PC-9 (cell line): ENCODE measurements around the gene LAMC3. TPM values are rescaled to one million over a fixed set of nuclear protein-coding genes. Genes with fewer than 3 reads are reported as not detected.

Source experiments
- BruUV-seq: library from RNA; stranded (reverse); fragments of 400-500 nt; replicated peaks from 2 replicates; lab custom pipeline; 2021; lab: Mats Ljungman, UMichigan
- CTCF ChIA-PET: fragments of 300-600 bp; sonication (Branson Sonifier 250); formaldehyde crosslinking; loops from one replicate; lab custom pipeline; 2022; ENCODE audit warnings: antibody characterized with exemption; lab: Charles Lee
- POLR2A ChIA-PET: fragments of 300-600 bp; sonication (Branson Sonifier 250); formaldehyde crosslinking; loops from one replicate; lab custom pipeline; 2022; ENCODE audit warnings: antibody characterized with exemption; ENCODE audit not compliant: unreplicated experiment; lab: Charles Lee
- DNase-seq, 2 experiments: peaks; one replicate each; pipeline versions ENCODE4 v3.0.0 to v3.0.0-alpha.2; 2015 to 2022; ENCODE audit warnings: mixed read lengths in 1 of 2
- H2AFZ ChIP-seq: fragments of 200-600 bp; sonication (generic); 2 replicates; pipeline ENCODE4 v1.8.1; 2017; ENCODE audit warnings: antibody characterized with exemption
- H3F3A ChIP-seq: fragments of 200-600 bp; sonication (generic); 2 replicates; pipeline ENCODE4 v1.8.1; 2017; ENCODE audit warnings: antibody characterized with exemption, mild to moderate bottlenecking, low read depth; ENCODE audit not compliant: insufficient read depth
- H3K27ac ChIP-seq: fragments of 200-600 bp; sonication (generic); 2 replicates; pipeline ENCODE4 v1.6.1; 2016; ENCODE audit warnings: mixed run types
- H3K27me3 ChIP-seq: fragments of 200-600 bp; sonication (generic); 2 replicates; pipeline ENCODE4 v1.6.1; 2016; ENCODE audit warnings: low read depth, mixed run types; ENCODE audit not compliant: insufficient read depth
- H3K36me3 ChIP-seq: fragments of 200-600 bp; sonication (generic); 2 replicates; pipeline ENCODE4 v1.6.1; 2016; ENCODE audit warnings: low read depth, mixed run types
- H3K4me1 ChIP-seq: fragments of 200-600 bp; sonication (generic); replicated peaks from 2 replicates; pipeline ENCODE4 v1.6.1; 2016; ENCODE audit warnings: mixed run types; ENCODE audit not compliant: insufficient read depth
- H3K4me2 ChIP-seq: fragments of 200-600 bp; sonication (generic); 2 replicates; pipeline ENCODE4 v1.6.1; 2017; ENCODE audit warnings: mixed run types
- H3K4me3 ChIP-seq: fragments of 200-600 bp; sonication (generic); 2 replicates; pipeline ENCODE4 v1.6.1; 2016; ENCODE audit warnings: mixed run types
- H3K79me2 ChIP-seq: fragments of 200-600 bp; sonication (generic); 2 replicates; pipeline ENCODE4 v1.6.1; 2017; ENCODE audit warnings: low read depth, mixed run types
- H3K9me2 ChIP-seq: fragments of 200-600 bp; sonication (generic); 2 replicates; pipeline ENCODE4 v1.8.1; 2017; ENCODE audit warnings: mild to moderate bottlenecking; ENCODE audit not compliant: insufficient read depth
- H3K9me3 ChIP-seq: fragments of 200-600 bp; sonication (generic); 2 replicates; pipeline ENCODE4 v1.8.1; 2016; ENCODE audit warnings: low read depth; ENCODE audit not compliant: insufficient read depth
- H4K20me1 ChIP-seq: fragments of 200-600 bp; sonication (generic); 2 replicates; pipeline ENCODE4 v1.8.1; 2017; ENCODE audit not compliant: insufficient read depth
- CTCF ChIP-seq: fragments of 200-600 bp; sonication (generic); conservative IDR thresholded peaks from 2 replicates; pipeline ENCODE4 v1.6.1; 2017; ENCODE audit warnings: mixed run types, antibody characterized with exemption, mild to moderate bottlenecking, moderate library complexity
- EZH2 ChIP-seq: fragments of 200-600 bp; sonication (generic); IDR thresholded peaks from 2 replicates; pipeline ENCODE4 v1.8.0; 2017; ENCODE audit warnings: antibody characterized with exemption, low read depth
- intact Hi-C: fragments of 100-400 bp; cut with micrococcal nuclease; formaldehyde crosslinking; loops from one replicate; pipeline ENCODE4 v1.10.0; 2022; ENCODE audit not compliant: unreplicated experiment
- total RNA-seq: library from RNA; stranded (reverse); gene quantifications from 2 replicates; pipeline ENCODE4 v1.2.3, GENCODE V29; 2021

Gene LAMC3
- total RNA-seq, 1 experiment from 2014 or later: 0.41 TPM

- H3K9me3 ChIP-seq: no peaks in the 10 kb centered on the region
- no peaks in the 10 kb centered on the region for H3K36me3 ChIP-seq
- no peak overlapping the region for H3K27ac ChIP-seq
- intact Hi-C loops: no loop called here
- CTCF ChIA-PET: interaction anchor here (0.5 to 0.7 kb wide), 4 partner anchors 30 to 1108 kb away, joined by 3 to 8 read pairs (median 4); no protein-coding TSS in a partner anchor
- H3K4me1 ChIP-seq: no peaks in the 10 kb centered on the region; the same call in 1 of the 2 replicates
- 0 out of 2 replicates have a peak, but pooled peaks cover 7% of the 10 kb centered on the region for H3F3A ChIP-seq
- H3K79me2 ChIP-seq: no peaks in the 10 kb centered on the region
- POLR2A ChIA-PET: no interaction called here
- H3K27me3 ChIP-seq: no peaks in the 10 kb centered on the region
- H2AFZ ChIP-seq: no peak overlapping the region
- DNase-seq: no peak
- H4K20me1 ChIP-seq: no peaks in the 10 kb centered on the region
- no peak overlapping the region for H3K4me3 ChIP-seq
- no peak for TF ChIP-seq CTCF
- TF ChIP-seq EZH2: no peak
- no peak overlapping the region for H3K4me2 ChIP-seq
- BruUV-seq: no TSS peak
- H3K9me2 ChIP-seq: no peaks in the 10 kb centered on the region
These were observed 98.8 kb downstream of the LAMC3 start for GRCh38 chr9:131107760-131108159.

- Histone ChIP-seq H3K9me2 (no peaks in the 10 kb centered on the region), H3K27ac (no peak overlapping the region), H2AFZ (no peak overlapping the region), H3K4me3 (no peak overlapping the region), H4K20me1 (no peaks in the 10 kb centered on the region), H3K4me1 (no peaks in the 10 kb centered on the region; the same call in 1 of the 2 replicates), H3F3A (0 out of 2 replicates have a peak, but pooled peaks cover 7% of the 10 kb centered on the region), H3K4me2 (no peak overlapping the region), H3K79me2 (no peaks in the 10 kb centered on the region), H3K36me3 (no peaks in the 10 kb centered on the region), H3K27me3 (no peaks in the 10 kb centered on the region), H3K9me3 (no peaks in the 10 kb centered on the region)
- no peak for DNase-seq
- POLR2A ChIA-PET: interaction anchor here (0.5 to 0.7 kb wide), 2 partner anchors 14 to 1552 kb away, joined by 3 to 22 read pairs; partner anchors contain the start of gene NUP214
- CTCF ChIA-PET: interaction anchor here (0.6 to 0.7 kb wide), 4 partner anchors 15 to 183 kb away, joined by 3 to 6 read pairs (median 4); partner anchors contain the start of gene AIF1L
- intact Hi-C loops: no loop called here
- no TSS peak for BruUV-seq
- no peak for TF ChIP-seq EZH2
- TF ChIP-seq CTCF: no peak
These were observed 102.3 kb downstream of the LAMC3 start for GRCh38 chr9:131111186-131111853.

GRCh38 chr9:131111854-131112311 lies 102.9 kb downstream of the LAMC3 start:
- intact Hi-C loops: no loop called here
- H3K4me2 ChIP-seq: no peak overlapping the region
- CTCF ChIA-PET: no interaction called here

More at GRCh38 chr9:131111854-131112311, 102.9 kb downstream of the LAMC3 start:
- Histone ChIP-seq H3K9me2 (no peaks in the 10 kb centered on the region), H3K4me1 (no peaks in the 10 kb centered on the region; the same call in 1 of the 2 replicates), H4K20me1 (no peaks in the 10 kb centered on the region), H3K36me3 (no peaks in the 10 kb centered on the region), H3K79me2 (no peaks in the 10 kb centered on the region), H3K4me3 (no peak overlapping the region), H3F3A (0 out of 2 replicates have a peak, but pooled peaks cover 7% of the 10 kb centered on the region), H2AFZ (no peak overlapping the region), H3K27me3 (no peaks in the 10 kb centered on the region), H3K27ac (no peak overlapping the region), H3K9me3 (no peaks in the 10 kb centered on the region)
- no TSS peak for BruUV-seq
- no peak for DNase-seq
- POLR2A ChIA-PET: no interaction called here
- TF ChIP-seq CTCF (no peak), EZH2 (no peak)
